Brain microvascular endothelial cell (primary cell): ENCODE results near the gene GNA12.

Experiments
- DNase-seq: peaks from one replicate; pipeline ENCODE4 v3.0.0-alpha.2; 2020
- H3K27ac ChIP-seq: fragments of 250-450 bp; sonication (Bioruptor Pico); 2 replicates; pipeline ENCODE4 v1.5.1; 2020; ENCODE audit warnings: mild to moderate bottlenecking, moderate library complexity
- H3K27me3 ChIP-seq: fragments of 250-450 bp; sonication (Bioruptor Pico); replicated peaks from 2 replicates; pipeline ENCODE4 v1.5.1; 2020; ENCODE audit warnings: mild to moderate bottlenecking
- H3K36me3 ChIP-seq: fragments of 250-450 bp; sonication (Bioruptor Pico); replicated peaks from 2 replicates; pipeline ENCODE4 v1.5.1; 2020; ENCODE audit warnings: mild to moderate bottlenecking
- H3K4me3 ChIP-seq: 2 replicates; pipeline ENCODE4 v1.5.1; 2011; ENCODE audit warnings: low read depth, mild to moderate bottlenecking, control low read depth, low read length, moderate library complexity
- in situ Hi-C: cut with HindIII; loops from 2 replicates; pipeline ENCODE4 v1.10.0; 2017; ENCODE audit warnings: low sequenced_read_pairs, low pct_ligation_motif_present
- TF ChIP-seq, protein P1 (sequence below): IDR thresholded peaks from 2 replicates; pipeline ENCODE4 v1.5.1; 2011; ENCODE audit warnings: low read depth, mild to moderate bottlenecking, moderate library complexity, low read length, control low read depth, inconsistent platforms; ENCODE audit errors: missing control alignments

GNA12 gene

DNA sequence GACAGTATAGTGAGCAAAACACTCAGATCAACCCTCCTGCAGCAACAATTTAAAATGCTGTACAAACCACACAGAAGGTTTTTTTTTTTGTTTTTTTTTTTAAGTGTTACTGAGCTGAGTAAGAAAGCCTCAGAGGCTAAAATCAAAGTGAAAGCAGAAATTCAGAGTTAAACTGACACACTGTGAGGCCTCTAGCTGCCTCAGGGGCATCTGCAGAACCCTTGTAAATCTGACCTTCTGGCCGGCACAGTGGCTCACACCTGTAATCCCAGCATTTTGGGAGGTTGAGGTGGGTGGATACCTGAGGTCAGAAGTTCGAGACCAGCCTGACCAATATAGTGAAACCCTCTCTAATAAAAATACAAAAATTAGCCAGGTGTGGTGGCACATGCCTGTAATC, 7.4 kb upstream of the GNA12 start:
- in situ Hi-C loops = no loop called here
- TF ChIP-seq, protein P1, sequence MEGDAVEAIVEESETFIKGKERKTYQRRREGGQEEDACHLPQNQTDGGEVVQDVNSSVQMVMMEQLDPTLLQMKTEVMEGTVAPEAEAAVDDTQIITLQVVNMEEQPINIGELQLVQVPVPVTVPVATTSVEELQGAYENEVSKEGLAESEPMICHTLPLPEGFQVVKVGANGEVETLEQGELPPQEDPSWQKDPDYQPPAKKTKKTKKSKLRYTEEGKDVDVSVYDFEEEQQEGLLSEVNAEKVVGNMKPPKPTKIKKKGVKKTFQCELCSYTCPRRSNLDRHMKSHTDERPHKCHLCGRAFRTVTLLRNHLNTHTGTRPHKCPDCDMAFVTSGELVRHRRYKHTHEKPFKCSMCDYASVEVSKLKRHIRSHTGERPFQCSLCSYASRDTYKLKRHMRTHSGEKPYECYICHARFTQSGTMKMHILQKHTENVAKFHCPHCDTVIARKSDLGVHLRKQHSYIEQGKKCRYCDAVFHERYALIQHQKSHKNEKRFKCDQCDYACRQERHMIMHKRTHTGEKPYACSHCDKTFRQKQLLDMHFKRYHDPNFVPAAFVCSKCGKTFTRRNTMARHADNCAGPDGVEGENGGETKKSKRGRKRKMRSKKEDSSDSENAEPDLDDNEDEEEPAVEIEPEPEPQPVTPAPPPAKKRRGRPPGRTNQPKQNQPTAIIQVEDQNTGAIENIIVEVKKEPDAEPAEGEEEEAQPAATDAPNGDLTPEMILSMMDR = no peak
- Histone ChIP-seq H3K27me3 (no peaks in the 10 kb centered on the region), H3K4me3 (no peak overlapping the region), H3K36me3 (no peaks in the 10 kb centered on the region), H3K27ac (no peak overlapping the region)
- no peak for DNase-seq

DNA sequence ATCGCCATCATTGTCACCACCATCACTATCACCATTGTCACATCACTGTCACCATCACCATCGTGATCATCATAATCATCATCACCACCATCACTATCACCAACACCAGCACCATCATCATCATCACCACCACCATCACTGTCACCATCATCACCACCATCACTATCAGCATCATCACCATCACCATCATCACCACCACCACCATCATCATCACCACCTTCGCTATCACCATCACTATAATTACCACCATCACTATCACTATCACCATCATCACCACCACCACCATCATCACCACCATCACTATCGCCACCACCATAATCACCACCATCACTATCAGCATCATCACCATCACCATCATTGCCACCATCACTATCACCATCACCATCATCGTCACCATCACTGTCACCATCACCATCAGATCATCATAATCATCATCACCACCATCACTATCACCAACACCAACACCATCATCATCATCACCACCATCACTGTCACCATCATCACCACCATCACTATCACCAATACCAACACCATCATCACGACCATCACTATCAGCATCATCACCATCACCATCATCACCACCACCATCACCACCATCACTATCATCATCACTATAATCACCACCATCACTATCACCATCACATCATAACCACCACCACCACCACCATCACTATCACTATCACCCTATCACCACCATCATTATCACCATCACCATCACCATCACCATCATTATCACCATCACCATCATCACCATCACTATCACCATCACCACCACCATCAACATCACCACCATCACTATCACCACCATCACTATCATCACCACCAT, 6.0 kb upstream of the GNA12 start:
- TF ChIP-seq, protein P1 = no peak
- Histone ChIP-seq H3K27ac (no peak overlapping the region), H3K36me3 (no peaks in the 10 kb centered on the region), H3K27me3 (no peaks in the 10 kb centered on the region), H3K4me3 (no peak overlapping the region)
- in situ Hi-C loops = no loop called here
- DNase-seq = no peak

DNA sequence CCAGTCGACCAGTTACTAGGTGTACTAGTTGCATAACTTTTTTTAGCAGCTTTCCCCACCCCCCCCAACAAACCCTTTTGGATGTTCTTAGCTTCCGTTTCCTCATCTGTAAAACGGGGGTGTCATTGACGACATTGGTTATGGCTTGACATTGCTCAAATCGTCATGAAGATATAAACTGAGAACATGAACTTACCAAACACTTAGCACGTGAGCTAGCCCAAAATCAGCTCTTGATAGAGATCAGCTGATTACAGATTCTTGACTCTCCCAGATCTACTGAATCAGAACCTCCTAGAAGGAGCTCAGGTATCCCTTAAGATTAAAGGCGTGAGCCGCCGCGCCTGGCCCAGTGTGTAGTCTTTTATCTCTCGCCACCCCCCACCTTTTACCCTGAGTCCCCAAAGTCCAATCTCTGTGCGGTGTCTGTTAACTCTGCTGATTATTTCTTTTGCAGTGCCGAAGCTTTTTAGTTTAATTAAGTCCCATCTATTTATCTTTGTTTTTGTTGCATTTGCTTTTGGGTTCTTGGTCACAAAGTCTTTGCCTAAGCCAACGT, 1.0 kb upstream of the GNA12 start:
- Histone ChIP-seq H3K36me3 (peaks cover 2% of the 10 kb centered on the region), H3K27ac (no peak overlapping the region), H3K4me3 (no peak overlapping the region), H3K27me3 (no peaks in the 10 kb centered on the region)
- TF ChIP-seq, protein P1 = no peak
- in situ Hi-C loops = no loop called here
- DNase-seq = no peak

DNA sequence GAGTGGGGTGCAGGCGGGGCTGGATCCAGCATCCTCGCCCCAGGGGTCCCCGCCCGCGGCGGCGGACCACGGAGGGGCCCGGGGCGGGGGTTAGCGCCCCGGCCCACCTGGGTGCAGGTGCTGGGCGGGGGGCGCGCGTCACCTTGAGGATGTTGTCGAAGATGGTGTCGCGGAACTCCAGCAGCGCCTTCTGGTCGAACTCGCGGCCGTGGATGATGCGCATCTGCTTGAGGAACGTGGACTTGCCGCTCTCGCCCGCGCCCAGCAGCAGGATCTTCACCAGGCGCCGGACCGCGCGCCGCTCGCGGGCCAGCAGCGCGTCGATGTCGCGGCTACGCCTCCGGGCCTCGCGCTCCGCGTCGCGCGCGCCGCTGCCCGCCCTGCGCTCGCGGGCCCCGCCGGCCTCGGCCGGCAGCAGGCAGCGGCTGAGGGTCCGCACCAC, 376 bp downstream of the GNA12 start:
- TF ChIP-seq, protein P1 = no peak
- DNase-seq = no peak
- no peaks in the 10 kb centered on the region for H3K27me3 ChIP-seq
- peaks cover 5% of the 10 kb centered on the region for H3K36me3 ChIP-seq
- no peak overlapping the region for H3K27ac ChIP-seq
- H3K4me3 ChIP-seq = peak overlapping the region; percentile 77
- in situ Hi-C loops = no loop called here

DNA sequence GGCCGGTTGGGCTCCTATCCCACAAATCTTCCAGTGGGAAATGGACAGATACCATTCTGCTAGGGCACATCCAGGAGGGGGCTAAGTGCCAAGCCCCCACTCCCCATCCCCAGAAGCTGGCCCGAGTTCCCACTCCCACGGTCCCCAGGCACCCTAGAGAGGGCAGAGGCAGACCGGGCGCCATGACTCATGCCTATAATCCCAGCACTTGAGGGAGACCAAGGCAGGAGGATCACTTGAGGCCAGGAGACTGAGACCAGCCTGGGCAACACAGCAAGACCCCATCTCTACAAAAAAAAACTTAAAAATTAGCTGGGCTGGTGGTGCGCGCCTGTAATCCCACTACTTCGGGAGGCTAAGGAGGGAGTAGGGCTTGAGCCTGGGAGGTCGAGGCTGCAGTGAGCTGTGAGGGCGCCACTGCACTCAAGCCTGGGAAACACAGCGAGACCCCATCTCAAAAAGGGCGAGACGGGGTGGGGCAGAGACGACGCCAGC, 870 bp downstream of the GNA12 start:
- Histone ChIP-seq H3K27ac (no peak overlapping the region), H3K36me3 (peaks cover 5% of the 10 kb centered on the region), H3K27me3 (no peaks in the 10 kb centered on the region), H3K4me3 (peak overlapping the region; percentile 77)
- DNase-seq = no peak
- in situ Hi-C loops = no loop called here
- TF ChIP-seq, protein P1 = no peak

DNA sequence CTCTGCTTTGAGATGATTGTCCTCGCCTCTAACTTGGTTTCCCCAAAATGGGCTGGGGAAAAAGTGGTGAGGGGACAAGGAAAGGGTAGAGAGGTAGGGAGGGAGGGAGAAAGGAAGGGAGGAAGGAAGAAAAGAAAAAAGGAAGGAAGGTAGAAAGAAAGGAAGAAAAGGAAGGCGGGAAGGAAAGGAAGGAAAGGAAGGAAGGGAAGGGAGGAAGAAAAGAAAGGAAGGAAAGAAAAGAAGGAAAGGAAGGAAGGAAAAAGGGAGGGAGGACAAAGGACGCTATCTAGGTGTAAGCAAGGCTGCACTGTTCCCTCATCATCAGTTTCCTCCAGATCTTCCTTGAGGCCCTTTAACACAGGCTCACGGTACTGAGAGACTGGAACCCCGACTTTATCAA, 2.2 kb downstream of the GNA12 start:
- H3K27ac ChIP-seq = no peak overlapping the region
- no peak overlapping the region for H3K4me3 ChIP-seq
- DNase-seq = no peak
- H3K36me3 ChIP-seq = peaks cover 5% of the 10 kb centered on the region
- no peaks in the 10 kb centered on the region for H3K27me3 ChIP-seq
- TF ChIP-seq, protein P1 = no peak
- in situ Hi-C loops = no loop called here
